GM23338 (cell line): ENCODE results near the gene ZNF557.

Experiments used
- CREB1 ChIP-seq: fragments of 250-450 bp; sonication (Bioruptor Pico); IDR thresholded peaks from 2 replicates; pipeline ENCODE4 v1.5.0; 2020; ENCODE audit warnings: low read depth, mild to moderate bottlenecking, moderate library complexity
- CTCF ChIP-seq, 2 experiments: fragments of 200-600 bp in 1 of 2; sonication (generic) in 1 of 2; conservative IDR thresholded peaks; 2 replicates each; pipeline versions ENCODE4 v1.5.1 to v1.6.1; 2016 to 2017; ENCODE audit warnings: antibody characterized with exemption in 2 of 2, low read depth in 2 of 2, mild to moderate bottlenecking in 2 of 2, moderate library complexity in 1 of 2
- EZH2 ChIP-seq: fragments of 200-600 bp; sonication (generic); IDR thresholded peaks from one replicate; pipeline ENCODE4 v1.8.0; 2017; ENCODE audit warnings: antibody characterized with exemption, mild to moderate bottlenecking, low read depth; ENCODE audit not compliant: unreplicated experiment
- EZH2phosphoT487 ChIP-seq: fragments of 200-600 bp; sonication (generic); IDR thresholded peaks from one replicate; pipeline ENCODE4 v1.8.1; 2018; ENCODE audit warnings: antibody characterized with exemption; ENCODE audit not compliant: unreplicated experiment
- JUNB ChIP-seq: IDR thresholded peaks from one replicate; pipeline ENCODE4 v1.6.1; 2016; ENCODE audit warnings: antibody characterized with exemption; ENCODE audit not compliant: unreplicated experiment
- NANOG ChIP-seq: IDR thresholded peaks from 2 replicates; pipeline ENCODE4 v1.6.1; 2016; ENCODE audit warnings: antibody characterized with exemption, borderline replicate concordance
- POLR2AphosphoS5 ChIP-seq: IDR thresholded peaks from 2 replicates; pipeline ENCODE4 v1.6.1; 2016; ENCODE audit warnings: antibody characterized with exemption, low read depth
- STAT1 ChIP-seq: IDR thresholded peaks from one replicate; pipeline ENCODE4 v1.6.1; 2016; ENCODE audit warnings: antibody characterized with exemption; ENCODE audit not compliant: unreplicated experiment
- ZNF462 ChIP-seq: fragments of 250-450 bp; sonication (Bioruptor Pico); IDR thresholded peaks from 2 replicates; pipeline ENCODE4 v1.5.0; 2020; ENCODE audit warnings: mild to moderate bottlenecking, moderate library complexity
- TF ChIP-seq, protein P1 (sequence below): IDR thresholded peaks from 2 replicates; pipeline ENCODE4 v1.6.1; 2016; ENCODE audit warnings: antibody characterized with exemption
- TF ChIP-seq, protein P2 (sequence below): IDR thresholded peaks from one replicate; pipeline ENCODE4 v1.6.1; 2018; ENCODE audit warnings: antibody characterized with exemption; ENCODE audit not compliant: unreplicated experiment

DNA sequence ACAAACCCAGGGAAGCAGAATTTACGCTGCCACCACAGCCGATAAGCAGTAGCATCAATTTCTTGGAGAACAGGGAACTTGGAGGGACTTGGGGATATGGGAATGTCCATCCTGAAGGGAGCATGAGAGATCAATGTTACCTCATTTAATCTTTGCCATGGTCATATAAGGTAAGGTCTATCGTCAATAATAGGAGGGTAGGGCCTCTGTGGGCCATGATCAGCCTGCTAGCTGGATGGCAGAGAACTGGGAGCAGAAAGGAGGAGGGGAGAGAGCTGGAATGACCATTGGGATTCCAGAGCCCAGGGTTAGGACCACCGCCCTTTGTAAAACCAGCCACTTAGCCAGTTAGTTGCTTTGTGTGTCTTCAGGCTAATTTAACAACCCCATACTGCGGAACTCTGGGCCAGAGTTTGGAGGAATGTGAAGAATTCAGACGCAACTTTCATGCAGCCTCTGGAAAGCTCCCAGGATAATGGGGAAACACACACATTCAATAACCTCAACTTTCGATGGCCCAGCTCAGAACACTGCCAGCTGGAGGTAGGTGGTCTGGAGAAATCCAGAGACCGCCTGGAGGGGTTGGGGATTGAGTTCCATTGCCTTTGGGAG, 40.3 kb downstream of the ZNF557 start:
- no peak for TF ChIP-seq CTCF (conservative IDR thresholded peaks at IDR 0.05; ENCODE audit: low read depth in 2 of 2)
- no peak for TF ChIP-seq POLR2AphosphoS5
- TF ChIP-seq, protein P1, sequence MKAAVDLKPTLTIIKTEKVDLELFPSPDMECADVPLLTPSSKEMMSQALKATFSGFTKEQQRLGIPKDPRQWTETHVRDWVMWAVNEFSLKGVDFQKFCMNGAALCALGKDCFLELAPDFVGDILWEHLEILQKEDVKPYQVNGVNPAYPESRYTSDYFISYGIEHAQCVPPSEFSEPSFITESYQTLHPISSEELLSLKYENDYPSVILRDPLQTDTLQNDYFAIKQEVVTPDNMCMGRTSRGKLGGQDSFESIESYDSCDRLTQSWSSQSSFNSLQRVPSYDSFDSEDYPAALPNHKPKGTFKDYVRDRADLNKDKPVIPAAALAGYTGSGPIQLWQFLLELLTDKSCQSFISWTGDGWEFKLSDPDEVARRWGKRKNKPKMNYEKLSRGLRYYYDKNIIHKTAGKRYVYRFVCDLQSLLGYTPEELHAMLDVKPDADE, result no peak
- TF ChIP-seq EZH2, result no peak
- no peak for TF ChIP-seq EZH2phosphoT487
- TF ChIP-seq, protein P2, sequence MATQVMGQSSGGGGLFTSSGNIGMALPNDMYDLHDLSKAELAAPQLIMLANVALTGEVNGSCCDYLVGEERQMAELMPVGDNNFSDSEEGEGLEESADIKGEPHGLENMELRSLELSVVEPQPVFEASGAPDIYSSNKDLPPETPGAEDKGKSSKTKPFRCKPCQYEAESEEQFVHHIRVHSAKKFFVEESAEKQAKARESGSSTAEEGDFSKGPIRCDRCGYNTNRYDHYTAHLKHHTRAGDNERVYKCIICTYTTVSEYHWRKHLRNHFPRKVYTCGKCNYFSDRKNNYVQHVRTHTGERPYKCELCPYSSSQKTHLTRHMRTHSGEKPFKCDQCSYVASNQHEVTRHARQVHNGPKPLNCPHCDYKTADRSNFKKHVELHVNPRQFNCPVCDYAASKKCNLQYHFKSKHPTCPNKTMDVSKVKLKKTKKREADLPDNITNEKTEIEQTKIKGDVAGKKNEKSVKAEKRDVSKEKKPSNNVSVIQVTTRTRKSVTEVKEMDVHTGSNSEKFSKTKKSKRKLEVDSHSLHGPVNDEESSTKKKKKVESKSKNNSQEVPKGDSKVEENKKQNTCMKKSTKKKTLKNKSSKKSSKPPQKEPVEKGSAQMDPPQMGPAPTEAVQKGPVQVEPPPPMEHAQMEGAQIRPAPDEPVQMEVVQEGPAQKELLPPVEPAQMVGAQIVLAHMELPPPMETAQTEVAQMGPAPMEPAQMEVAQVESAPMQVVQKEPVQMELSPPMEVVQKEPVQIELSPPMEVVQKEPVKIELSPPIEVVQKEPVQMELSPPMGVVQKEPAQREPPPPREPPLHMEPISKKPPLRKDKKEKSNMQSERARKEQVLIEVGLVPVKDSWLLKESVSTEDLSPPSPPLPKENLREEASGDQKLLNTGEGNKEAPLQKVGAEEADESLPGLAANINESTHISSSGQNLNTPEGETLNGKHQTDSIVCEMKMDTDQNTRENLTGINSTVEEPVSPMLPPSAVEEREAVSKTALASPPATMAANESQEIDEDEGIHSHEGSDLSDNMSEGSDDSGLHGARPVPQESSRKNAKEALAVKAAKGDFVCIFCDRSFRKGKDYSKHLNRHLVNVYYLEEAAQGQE, result no peak
- no peak for TF ChIP-seq CREB1 (CRISPR knock-in tag)
- TF ChIP-seq STAT1, result no peak
- no peak for TF ChIP-seq ZNF462
- TF ChIP-seq JUNB, result no peak
- no peak for TF ChIP-seq NANOG
